HG03025 (cell line): ENCODE data around the gene POGZ.

ENCODE experiments used
- ATAC-seq: cut with Tn5 transposase; IDR thresholded peaks from one replicate; pipeline ENCODE4 v1.9.1; 2021; ENCODE audit warnings: mild to moderate bottlenecking, moderate library complexity; ENCODE audit not compliant: unreplicated experiment, low FRiP score

The POGZ gene

GRCh38 chr1:151377150-151377884 is 82.0 kb downstream of the POGZ start:
- no peak for ATAC-seq

- ATAC-seq = no peak
Observed at GRCh38 chr1:151373196-151373595, 86.1 kb downstream of the POGZ start.

- ATAC-seq = no peak
Observed at GRCh38 chr1:151372058-151372934, 87.0 kb downstream of the POGZ start, which contains the start of gene SELENBP1. TSS of gene SELENBP1 (minus strand) at chr1:151372705. CDS start at chr1:151372641, 64 bp downstream.

- no peak for ATAC-seq
Observed at GRCh38 chr1:151371370-151372057, 87.8 kb downstream of the POGZ start.

GRCh38 chr1:151370211-151370911 is 88.9 kb downstream of the POGZ start:
- no peak for ATAC-seq

- no peak for ATAC-seq
Observed at GRCh38 chr1:151369621-151370048, 89.7 kb downstream of the POGZ start.

GRCh38 chr1:151369302-151369610 is 90.0 kb downstream of the POGZ start:
- no peak for ATAC-seq

- no peak for ATAC-seq
Observed at GRCh38 chr1:151368393-151369301, 90.6 kb downstream of the POGZ start.

- ATAC-seq = no peak
Observed at GRCh38 chr1:151367658-151368392, 91.5 kb downstream of the POGZ start.

- ATAC-seq = no peak
Observed at GRCh38 chr1:151364996-151365395, 94.3 kb downstream of the POGZ start.

GRCh38 chr1:151362308-151363155 is 96.8 kb downstream of the POGZ start:
- no peak for ATAC-seq

GRCh38 chr1:151361883-151362282 is 97.4 kb downstream of the POGZ start:
- ATAC-seq = no peak

- no peak for ATAC-seq
Observed at GRCh38 chr1:151356696-151357095, 102.6 kb downstream of the POGZ start.
